T-helper 17 cell (primary cell): ENCODE data around the gene F5. TPM values are rescaled to one million over a fixed set of nuclear protein-coding genes. Genes with fewer than 3 reads are reported as not detected.

Experiments
- ATAC-seq: fragments of 150-1000 bp; cut with Tn5 transposase; 2 replicates; pipeline ENCODE4 v1.10.0; 2021; ENCODE audit warnings: mild to moderate bottlenecking, moderate library complexity
- DNase-seq, 3 donors: peaks; one replicate each; pipeline versions ENCODE4 v3.0.0 to v3.0.0-alpha.2; 2020 to 2021
- H3K9me3 ChIP-seq: one replicate; pipeline ENCODE4 v1.7.0; 2013; ENCODE audit warnings: low read length, mild to moderate bottlenecking; ENCODE audit not compliant: control insufficient read depth, poor library complexity, severe bottlenecking
- H3K27ac Mint-ChIP-seq: one replicate; pipeline ENCODE4 v1.8.0; 2022; ENCODE audit warnings: mild to moderate bottlenecking, moderate library complexity, mixed read lengths
- H3K27me3 Mint-ChIP-seq: one replicate; pipeline ENCODE4 v1.8.0; 2022; ENCODE audit warnings: mixed read lengths
- H3K36me3 Mint-ChIP-seq: one replicate; pipeline ENCODE4 v1.8.0; 2022; ENCODE audit warnings: low read depth, mixed read lengths
- H3K4me1 Mint-ChIP-seq: one replicate; pipeline ENCODE4 v1.8.0; 2022; ENCODE audit warnings: mild to moderate bottlenecking, mixed read lengths
- H3K4me3 Mint-ChIP-seq: one replicate; pipeline ENCODE4 v1.8.0; 2022; ENCODE audit warnings: mild to moderate bottlenecking, moderate library complexity, mixed read lengths
- total RNA-seq, 4 donors: library from RNA in 2 of 4; stranded (reverse) in 2 of 4; gene quantifications; one replicate each; pipeline ENCODE4 v1.2.3 and lab custom pipeline; 2022 to 2026

Gene F5
- total RNA-seq, 2 donors from 2014 or later: 24.3 to 33.0 TPM

GRCh38 chr1:169466259-169467230 is 119.7 kb downstream of the F5 start:
- Mint-ChIP-seq H3K4me3 (no peak overlapping the region), H3K27ac (no peak overlapping the region), H3K36me3 (peaks cover 3% of the 10 kb centered on the region), H3K4me1 (no peaks in the 10 kb centered on the region), H3K27me3 (peaks cover under 1% of the 10 kb centered on the region)
- no peaks in the 10 kb centered on the region for H3K9me3 ChIP-seq
- DNase-seq (no peak), ATAC-seq (no peak)

GRCh38 chr1:169465281-169465680 is 121.0 kb downstream of the F5 start:
- no peak overlapping the region for H3K4me3 Mint-ChIP-seq
- no peaks in the 10 kb centered on the region for H3K9me3 ChIP-seq
- H3K27ac Mint-ChIP-seq: no peak overlapping the region
- H3K27me3 Mint-ChIP-seq: peaks cover 7% of the 10 kb centered on the region
- H3K36me3 Mint-ChIP-seq: peaks cover 3% of the 10 kb centered on the region
- no peak for ATAC-seq
- H3K4me1 Mint-ChIP-seq: peaks cover under 1% of the 10 kb centered on the region
- no peak for DNase-seq

Other genes with a start within 250 kb of the F5 start
- 1 to 10 TPM; 9.1 to 9.2 TPM for gene NME7, start 218.7 kb downstream of the F5 start, total RNA-seq
- 10 to 100 TPM; 13.5 to 16.7 TPM for gene BLZF1, start 218.3 kb downstream of the F5 start, total RNA-seq
- not detected for gene CCDC181, start 159.0 kb downstream of the F5 start, total RNA-seq
- gene SLC19A2, start 100.5 kb downstream of the F5 start, total RNA-seq: 1 to 10 TPM; 2.5 to 2.9 TPM
- 10 to 100 TPM in 1 of 2 donors, 1 to 10 TPM in 1; 2.3 to 35.4 TPM for gene SELP, start 43.6 kb upstream of the F5 start, total RNA-seq
- 100 to 1,000 TPM; 205 to 276 TPM for gene SELL, start 125.1 kb upstream of the F5 start, total RNA-seq
- not detected for gene SELE, start 147.6 kb upstream of the F5 start, total RNA-seq
- gene METTL18, start 208.4 kb upstream of the F5 start, total RNA-seq: 1 to 10 TPM; 4.4 to 4.6 TPM